ENCODE data around the gene VGLL2.

DNA sequence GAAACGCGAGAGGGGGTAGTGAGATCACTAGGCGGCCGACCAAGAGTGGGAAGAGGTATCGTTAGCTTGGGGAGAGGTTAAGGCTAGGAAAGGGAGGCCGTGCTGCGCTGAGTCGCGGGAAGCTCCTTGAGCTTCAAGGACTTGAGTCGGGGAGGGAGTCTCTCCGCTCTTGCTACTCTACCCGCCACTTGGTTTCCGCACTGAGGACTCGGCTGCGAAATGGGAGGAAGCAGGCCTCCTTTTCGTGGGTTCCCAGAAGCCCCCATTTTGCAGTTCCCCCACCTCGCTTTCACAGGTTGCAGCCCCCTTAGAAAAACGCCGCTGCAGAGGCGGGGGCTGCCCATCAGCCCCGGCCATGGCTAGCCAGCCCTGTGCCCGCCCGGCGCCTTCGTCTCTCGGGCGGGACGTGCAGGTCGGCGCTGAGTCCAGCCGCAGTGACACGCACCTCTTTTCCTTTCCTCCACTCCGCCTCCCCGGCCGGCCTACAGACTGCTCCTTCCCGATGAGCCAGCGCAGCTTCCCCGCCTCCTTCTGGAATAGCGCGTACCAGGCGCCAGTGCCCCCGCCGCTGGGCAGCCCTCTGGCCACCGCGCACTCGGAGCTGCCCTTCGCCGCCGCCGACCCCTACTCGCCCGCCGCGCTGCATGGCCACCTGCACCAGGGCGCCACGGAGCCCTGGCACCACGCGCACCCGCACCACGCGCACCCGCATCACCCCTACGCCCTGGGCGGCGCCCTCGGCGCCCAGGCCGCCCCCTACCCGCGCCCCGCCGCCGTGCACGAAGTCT lies 4.9 kb downstream of the VGLL2 start:
- TF ChIP-seq CTCF (IDR thresholded peaks at IDR 0.05) (no peak), TCF7L2 (IDR thresholded peaks at IDR 0.05; ENCODE audit: low read depth, low read length) (no peak), REST (IDR thresholded peaks at IDR 0.05; ENCODE audit: insufficient read depth in 1 of 2, low read depth in 2 of 2, low read length in 1 of 2) (no peak)

Data from Panc1 (cell line).